GM12872 (cell line): ENCODE results near the gene GUK1.

Experiments used
- TF ChIP-seq, protein P1 (sequence below): IDR thresholded peaks from 3 replicates; pipeline ENCODE4 v1.5.1; 2011; ENCODE audit warnings: low read depth, mild to moderate bottlenecking, low read length, moderate library complexity; ENCODE audit not compliant: insufficient read depth

The GUK1 gene

DNA sequence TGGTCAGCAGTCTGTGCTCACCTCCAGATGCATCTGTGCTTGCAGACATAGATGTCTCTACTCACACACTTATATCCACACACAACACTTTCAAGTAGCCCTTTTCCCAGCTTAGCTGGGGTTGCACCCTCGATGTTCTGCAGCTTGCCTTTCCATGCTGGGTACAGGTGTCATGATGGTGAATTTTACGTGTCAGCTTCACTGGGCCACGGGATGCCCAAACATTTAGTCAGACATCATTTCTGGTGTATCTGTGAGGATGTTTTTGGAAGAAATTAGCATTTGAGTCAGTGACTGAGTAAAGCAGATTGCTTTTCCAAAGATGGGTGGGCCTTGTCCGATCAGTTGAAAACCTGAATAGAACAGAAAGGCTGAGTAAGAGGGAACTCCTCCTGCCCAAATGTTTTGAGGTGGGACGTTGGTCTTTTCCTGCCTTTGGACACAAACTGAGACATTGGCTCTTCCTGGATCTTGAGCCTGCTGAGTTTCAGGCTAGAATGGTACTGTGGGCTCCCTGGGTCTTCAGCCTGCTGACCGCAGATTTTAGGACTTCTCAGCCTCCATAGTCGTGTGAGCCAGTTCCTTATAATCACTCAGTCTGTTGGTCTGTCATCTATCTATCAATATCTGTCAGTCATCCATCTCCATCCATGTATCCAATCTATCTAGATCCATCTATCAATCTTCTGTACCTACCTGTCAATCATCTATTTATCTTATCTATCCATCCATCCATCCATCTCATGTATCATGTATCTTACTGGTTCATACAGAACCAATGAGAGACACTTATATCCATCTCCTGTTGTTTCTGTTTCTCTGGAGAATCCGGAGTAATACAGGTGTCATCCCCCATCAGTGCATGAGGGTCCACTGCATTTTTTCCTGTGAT lies 55.1 kb downstream of the GUK1 start:
- TF ChIP-seq, protein P1, sequence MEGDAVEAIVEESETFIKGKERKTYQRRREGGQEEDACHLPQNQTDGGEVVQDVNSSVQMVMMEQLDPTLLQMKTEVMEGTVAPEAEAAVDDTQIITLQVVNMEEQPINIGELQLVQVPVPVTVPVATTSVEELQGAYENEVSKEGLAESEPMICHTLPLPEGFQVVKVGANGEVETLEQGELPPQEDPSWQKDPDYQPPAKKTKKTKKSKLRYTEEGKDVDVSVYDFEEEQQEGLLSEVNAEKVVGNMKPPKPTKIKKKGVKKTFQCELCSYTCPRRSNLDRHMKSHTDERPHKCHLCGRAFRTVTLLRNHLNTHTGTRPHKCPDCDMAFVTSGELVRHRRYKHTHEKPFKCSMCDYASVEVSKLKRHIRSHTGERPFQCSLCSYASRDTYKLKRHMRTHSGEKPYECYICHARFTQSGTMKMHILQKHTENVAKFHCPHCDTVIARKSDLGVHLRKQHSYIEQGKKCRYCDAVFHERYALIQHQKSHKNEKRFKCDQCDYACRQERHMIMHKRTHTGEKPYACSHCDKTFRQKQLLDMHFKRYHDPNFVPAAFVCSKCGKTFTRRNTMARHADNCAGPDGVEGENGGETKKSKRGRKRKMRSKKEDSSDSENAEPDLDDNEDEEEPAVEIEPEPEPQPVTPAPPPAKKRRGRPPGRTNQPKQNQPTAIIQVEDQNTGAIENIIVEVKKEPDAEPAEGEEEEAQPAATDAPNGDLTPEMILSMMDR = no peak

DNA sequence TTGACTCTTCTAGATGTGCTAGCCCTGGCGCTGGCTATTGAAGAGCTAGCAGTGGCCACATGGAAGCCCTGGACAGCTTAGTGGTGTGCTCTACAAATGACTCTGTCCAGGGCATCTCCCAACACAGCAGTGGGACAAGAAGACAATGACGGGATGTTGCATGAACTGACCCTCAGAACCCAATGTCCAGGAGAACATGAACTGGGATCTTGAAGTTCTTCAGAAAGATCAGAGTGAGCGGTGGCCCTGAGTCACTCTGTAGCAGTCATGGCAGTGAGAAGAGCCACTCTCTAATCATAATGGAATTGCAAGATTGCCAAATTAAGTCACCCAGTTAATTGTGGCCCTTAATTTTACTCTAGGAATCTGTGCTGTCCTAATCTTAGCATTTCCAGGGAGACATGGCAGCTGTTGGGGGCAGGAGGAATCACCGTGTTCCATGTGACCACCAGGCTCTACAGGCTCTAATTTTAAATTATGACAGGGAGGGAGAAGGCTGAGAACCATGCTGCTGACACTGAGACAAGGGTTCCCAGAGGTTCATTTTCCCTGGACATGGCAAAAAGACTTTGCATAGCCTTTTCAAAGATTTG lies 57.6 kb downstream of the GUK1 start:
- TF ChIP-seq, protein P1 = no peak
